Spleen (tissue), 11 donors: ENCODE results near the gene TAS2R30. TPM values are rescaled to one million over a fixed set of nuclear protein-coding genes. Genes with fewer than 3 reads are reported as not detected.

Experiments
- DNase-seq: peaks from one replicate; pipeline ENCODE4 v3.0.0-alpha.2; 2020
- H3K27ac ChIP-seq, 8 donors: fragments of 200-600 bp; sonication (generic) in 7 of 8; 1 replicate in 4 of 8; 2 replicates in 4 of 8; pipeline versions ENCODE4 v1.5.0 to v1.8.0; 2016 to 2021; ENCODE audit warnings: inconsistent platforms in 4 of 8, mild to moderate bottlenecking in 4 of 8, moderate library complexity in 1 of 8
- H3K27me3 ChIP-seq, 7 donors: fragments of 200-600 bp; sonication (generic) in 6 of 7; replicated peaks in 1 of 7; 1 replicate in 4 of 7; 2 replicates in 3 of 7; pipeline versions ENCODE4 v1.5.0 to v1.8.0; 2016 to 2021; ENCODE audit warnings: inconsistent platforms in 3 of 7, mild to moderate bottlenecking in 1 of 7
- H3K36me3 ChIP-seq, 6 donors: fragments of 200-600 bp; sonication (generic) in 5 of 6; 1 replicate in 4 of 6; 2 replicates in 2 of 6; pipeline versions ENCODE4 v1.5.0 to v1.8.0; 2016 to 2021; ENCODE audit warnings: inconsistent platforms in 2 of 6
- H3K4me1 ChIP-seq, 6 donors: fragments of 200-600 bp; sonication (generic) in 5 of 6; 1 replicate in 3 of 6; 2 replicates in 3 of 6; pipeline versions ENCODE4 v1.5.0 to v1.8.0; 2016 to 2021; ENCODE audit warnings: inconsistent platforms in 3 of 6
- H3K4me3 ChIP-seq, 8 donors: fragments of 200-600 bp; sonication (generic) in 7 of 8; 1 replicate in 4 of 8; 2 replicates in 4 of 8; pipeline versions ENCODE4 v1.5.0 to v1.8.0; 2016 to 2021; ENCODE audit warnings: inconsistent platforms in 4 of 8, mild to moderate bottlenecking in 4 of 8, moderate library complexity in 2 of 8
- H3K9me3 ChIP-seq, 8 donors: fragments of 200-600 bp; sonication (generic) in 7 of 8; 1 replicate in 4 of 8; 2 replicates in 4 of 8; pipeline versions ENCODE4 v1.5.0 to v1.8.0; 2016 to 2021; ENCODE audit warnings: inconsistent platforms in 4 of 8
- POLR2A ChIP-seq, 3 donors: fragments of 450-650 bp; IDR thresholded peaks; one replicate each; pipeline ENCODE4 v1.5.1; 2017; ENCODE audit warnings: antibody characterized with exemption in 3 of 3, mild to moderate bottlenecking in 1 of 3
- POLR2AphosphoS5 ChIP-seq, 3 donors: sonication (generic); formaldehyde crosslinking; IDR thresholded peaks; one replicate each; pipeline ENCODE4 v1.5.1; 2017; ENCODE audit warnings: antibody characterized with exemption in 3 of 3
- WGBS, 5 donors: extraction: QIAGEN DNeasy Blood & Tissue Kit in 3 of 5; methylation state at CpG; one replicate each; pipeline versions ENCODE4 v1.1.5 to v1.1.7; 2013 to 2018; 5-methylcytosine and 5-hydroxymethylcytosine counted together
- intact Hi-C: fragments of 100-400 bp; cut with DNase I; formaldehyde crosslinking; loops from one replicate; pipeline ENCODE4 v1.15.0; 2023; ENCODE audit warnings: low total_unique reads
- polyA plus RNA-seq, 3 donors: library from polyadenylated mRNA; stranded (reverse); fragments of 200-250 nt; gene quantifications; one replicate each; pipeline ENCODE4 v1.2.1, GENCODE V29; 2013
- total RNA-seq, 7 donors: library from RNA; depleted of rRNA in 3 of 7; stranded (reverse); fragments of >200 nt in 3 of 7; fragmentation: NEBNext Ultra II Directional in 4 of 7; extraction: Animal tissue kit (Norgen Biotek cat#: 25700) in 4 of 7; gene quantifications; one replicate each; pipeline versions ENCODE4 v1.1.0 to v1.2.1, GENCODE V29; 2016 to 2021
- TF ChIP-seq, protein P1 (sequence below), 11 experiments: fragments of 200-600 bp in 7 of 11; fragments of 450-650 bp in 4 of 11; sonication (generic) in 4 of 11; IDR thresholded peaks in 8 of 11; conservative IDR thresholded peaks in 3 of 11; 1 replicate in 7 of 11; 2 replicates in 4 of 11; pipeline versions ENCODE4 v1.4.0 to v1.8.0; 2016 to 2021; ENCODE audit warnings: antibody characterized with exemption in 11 of 11, inconsistent platforms in 4 of 11, mild to moderate bottlenecking in 1 of 11
- donor health status: healthy with polysubstance abuse.
- donor health status: DM: no; HTN: no; CAD: no; lungs with moderate emphysema.
- donor health status: DM: no; HTN: no; CAD: no.
- donor health status: Bipolar disorder and iron deficiency.
- donor health status: healthy.
- donor health status: DM: no; HTN: no; CAD: no.
- donor health status: DM: yes; HTN: yes; CAD: no.

TAS2R30 gene
- total and polyA plus RNA-seq, 10 donors = 0.09 to 30.7 (median 8.6) TPM; not detected in 1

GRCh38 chr12:11164384-11164783 is 29.9 kb upstream of the TAS2R30 start:
- peaks cover 0 to 55% (median 11%) of the 10 kb centered on the region in 6 donors for H3K36me3 ChIP-seq
- no peak for DNase-seq
- no peaks in the 10 kb centered on the region for H3K27me3 ChIP-seq
- intact Hi-C loops = no loop called here
- no peaks in the 10 kb centered on the region for H3K9me3 ChIP-seq
- H3K27ac ChIP-seq = no peak overlapping the region
- TF ChIP-seq POLR2AphosphoS5 (IDR thresholded peaks at IDR 0.05) = no peak
- TF ChIP-seq, protein P1, sequence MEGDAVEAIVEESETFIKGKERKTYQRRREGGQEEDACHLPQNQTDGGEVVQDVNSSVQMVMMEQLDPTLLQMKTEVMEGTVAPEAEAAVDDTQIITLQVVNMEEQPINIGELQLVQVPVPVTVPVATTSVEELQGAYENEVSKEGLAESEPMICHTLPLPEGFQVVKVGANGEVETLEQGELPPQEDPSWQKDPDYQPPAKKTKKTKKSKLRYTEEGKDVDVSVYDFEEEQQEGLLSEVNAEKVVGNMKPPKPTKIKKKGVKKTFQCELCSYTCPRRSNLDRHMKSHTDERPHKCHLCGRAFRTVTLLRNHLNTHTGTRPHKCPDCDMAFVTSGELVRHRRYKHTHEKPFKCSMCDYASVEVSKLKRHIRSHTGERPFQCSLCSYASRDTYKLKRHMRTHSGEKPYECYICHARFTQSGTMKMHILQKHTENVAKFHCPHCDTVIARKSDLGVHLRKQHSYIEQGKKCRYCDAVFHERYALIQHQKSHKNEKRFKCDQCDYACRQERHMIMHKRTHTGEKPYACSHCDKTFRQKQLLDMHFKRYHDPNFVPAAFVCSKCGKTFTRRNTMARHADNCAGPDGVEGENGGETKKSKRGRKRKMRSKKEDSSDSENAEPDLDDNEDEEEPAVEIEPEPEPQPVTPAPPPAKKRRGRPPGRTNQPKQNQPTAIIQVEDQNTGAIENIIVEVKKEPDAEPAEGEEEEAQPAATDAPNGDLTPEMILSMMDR (IDR thresholded peaks at IDR 0.05 in 8 of 11, conservative IDR thresholded peaks at IDR 0.05 in 3 of 11) = no peak
- no peak for TF ChIP-seq POLR2A (IDR thresholded peaks at IDR 0.05)
- no peak overlapping the region for H3K4me3 ChIP-seq
- peaks cover 5 to 53% (median 21%) of the 10 kb centered on the region in 6 donors for H3K4me1 ChIP-seq

- Histone ChIP-seq H3K27ac (no peak overlapping the region), H3K4me3 (no peak overlapping the region), H3K36me3 (peaks cover 0 to 46% (median 11%) of the 10 kb centered on the region in 6 donors), H3K4me1 (peaks cover 0 to 42% (median 12%) of the 10 kb centered on the region in 6 donors), H3K27me3 (no peaks in the 10 kb centered on the region), H3K9me3 (no peaks in the 10 kb centered on the region)
- TF ChIP-seq, protein P1 (IDR thresholded peaks at IDR 0.05 in 8 of 11, conservative IDR thresholded peaks at IDR 0.05 in 3 of 11) = no peak
- TF ChIP-seq POLR2A (IDR thresholded peaks at IDR 0.05) (no peak), POLR2AphosphoS5 (IDR thresholded peaks at IDR 0.05) (no peak)
- intact Hi-C loops = no loop called here
- WGBS, 5 donors = 92 to 100% (median 100%) methylated on average over 1 of the region's 1 CpG
- DNase-seq = no peak
Measured at GRCh38 chr12:11162502-11162901, 28.1 kb upstream of the TAS2R30 start.

DNA sequence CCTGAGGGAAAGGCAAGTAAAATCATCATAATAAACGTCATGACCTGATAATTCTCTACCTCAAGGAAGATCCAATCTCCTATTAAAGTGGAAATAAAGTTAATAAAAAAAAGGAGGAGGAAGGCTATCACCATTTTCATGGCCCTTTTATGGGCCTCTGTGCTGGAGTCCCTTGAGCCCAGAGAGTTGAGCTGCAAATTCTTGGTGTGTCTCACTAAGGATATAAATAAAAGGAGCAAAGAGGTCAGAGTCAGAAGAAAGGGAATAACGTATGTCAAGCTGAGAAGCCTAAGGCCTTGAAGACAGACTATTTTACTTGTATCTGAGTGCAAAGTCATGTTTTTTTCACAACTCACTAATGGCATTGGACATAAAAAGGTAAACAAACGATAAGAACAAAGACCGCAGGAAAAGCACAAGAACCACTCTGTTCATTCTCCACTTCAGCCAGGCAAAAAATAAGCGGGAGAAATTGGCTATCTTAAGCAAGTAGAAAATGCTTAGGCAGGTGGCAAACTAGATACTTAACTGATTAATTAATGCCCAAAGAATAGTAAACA is 24.5 kb upstream of the TAS2R30 start:
- peaks cover 0 to 30% (median 2%) of the 10 kb centered on the region in 6 donors for H3K36me3 ChIP-seq
- WGBS, 5 donors = 54 to 79% (median 65%) methylated on average over 5 of the region's 5 CpGs
- H3K27ac ChIP-seq = no peak overlapping the region
- peaks cover 0 to 13% (median 3%) of the 10 kb centered on the region in 6 donors for H3K4me1 ChIP-seq
- no peaks in the 10 kb centered on the region for H3K27me3 ChIP-seq
- no peak for DNase-seq
- intact Hi-C loops = no loop called here
- TF ChIP-seq, protein P1 (IDR thresholded peaks at IDR 0.05 in 8 of 11, conservative IDR thresholded peaks at IDR 0.05 in 3 of 11) = no peak
- TF ChIP-seq POLR2AphosphoS5 (IDR thresholded peaks at IDR 0.05) (no peak), POLR2A (IDR thresholded peaks at IDR 0.05) (no peak)
- no peak overlapping the region for H3K4me3 ChIP-seq
- peaks cover 0 to 30% (median 16%) of the 10 kb centered on the region in 8 donors for H3K9me3 ChIP-seq

GRCh38 chr12:11154400-11154925 is 20.0 kb upstream of the TAS2R30 start:
- 92 to 97% (median 94%) methylated on average over 1 of the region's 1 CpG for WGBS, 5 donors
- H3K27me3 ChIP-seq = no peaks in the 10 kb centered on the region
- no peak for DNase-seq
- H3K4me3 ChIP-seq = no peak overlapping the region
- H3K9me3 ChIP-seq = peaks cover 0 to 34% (median 16%) of the 10 kb centered on the region in 8 donors
- no peak overlapping the region for H3K27ac ChIP-seq
- TF ChIP-seq, protein P1 (IDR thresholded peaks at IDR 0.05 in 8 of 11, conservative IDR thresholded peaks at IDR 0.05 in 3 of 11) = no peak
- no peak for TF ChIP-seq POLR2AphosphoS5 (IDR thresholded peaks at IDR 0.05)
- no peak for TF ChIP-seq POLR2A (IDR thresholded peaks at IDR 0.05)
- intact Hi-C loops = no loop called here
- H3K4me1 ChIP-seq = no peaks in the 10 kb centered on the region
- H3K36me3 ChIP-seq = peaks cover 0 to 7% (median 0%) of the 10 kb centered on the region in 6 donors
